NCI-H2107 (cell line): Measurements from ENCODE around the gene BSN.
"Not testable (repeated sequence)": the region's sequence is repeated elsewhere in the genome, so short reads cannot be mapped to it uniquely, and the experiment has no call there.

Source experiments
- DNase-seq: peaks from one replicate; lab custom pipeline; 2025; lab: John Stamatoyannopoulos, UW

The BSN gene

DNA sequence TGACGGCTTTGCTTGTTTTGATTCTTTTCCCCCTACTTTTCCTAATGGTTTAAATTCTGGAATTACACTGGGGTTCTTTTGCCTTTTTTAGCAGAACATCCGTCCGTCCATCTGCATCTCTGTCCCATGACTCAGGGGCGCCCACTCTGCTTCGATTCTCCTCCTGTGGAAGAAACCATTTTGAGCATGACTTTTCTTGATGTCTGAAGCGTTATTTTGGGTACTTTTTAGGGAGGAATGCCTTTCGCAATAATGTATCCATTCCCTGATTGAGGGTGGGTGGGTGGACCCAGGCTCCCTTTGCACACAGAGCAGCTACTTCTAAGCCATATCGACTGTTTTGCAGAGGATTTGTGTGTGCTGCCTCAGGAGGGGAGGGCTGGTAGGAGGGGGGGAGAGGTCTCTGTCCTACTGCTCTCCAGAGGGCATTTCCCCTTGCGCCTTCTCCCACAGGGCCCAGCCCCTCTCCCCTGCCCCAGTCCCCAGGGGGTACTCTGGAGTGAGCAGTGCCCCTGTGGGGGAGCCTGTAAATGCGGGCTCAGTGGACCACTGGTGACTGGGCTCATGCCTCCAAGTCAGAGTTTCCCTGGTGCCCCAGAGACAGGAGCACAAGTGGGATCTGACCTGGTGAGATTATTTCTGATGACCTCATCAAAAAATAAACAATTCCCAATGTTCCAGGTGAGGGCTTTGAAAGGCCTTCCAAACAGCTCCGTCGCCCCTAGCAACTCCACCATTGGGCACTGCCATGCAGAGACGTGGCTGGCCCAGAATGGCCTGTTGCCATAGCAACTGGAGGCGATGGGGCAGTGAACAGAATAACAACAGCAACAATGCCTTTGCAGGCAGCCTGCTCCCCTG, 19.5 kb upstream of the BSN start:
- no peak for DNase-seq

DNA sequence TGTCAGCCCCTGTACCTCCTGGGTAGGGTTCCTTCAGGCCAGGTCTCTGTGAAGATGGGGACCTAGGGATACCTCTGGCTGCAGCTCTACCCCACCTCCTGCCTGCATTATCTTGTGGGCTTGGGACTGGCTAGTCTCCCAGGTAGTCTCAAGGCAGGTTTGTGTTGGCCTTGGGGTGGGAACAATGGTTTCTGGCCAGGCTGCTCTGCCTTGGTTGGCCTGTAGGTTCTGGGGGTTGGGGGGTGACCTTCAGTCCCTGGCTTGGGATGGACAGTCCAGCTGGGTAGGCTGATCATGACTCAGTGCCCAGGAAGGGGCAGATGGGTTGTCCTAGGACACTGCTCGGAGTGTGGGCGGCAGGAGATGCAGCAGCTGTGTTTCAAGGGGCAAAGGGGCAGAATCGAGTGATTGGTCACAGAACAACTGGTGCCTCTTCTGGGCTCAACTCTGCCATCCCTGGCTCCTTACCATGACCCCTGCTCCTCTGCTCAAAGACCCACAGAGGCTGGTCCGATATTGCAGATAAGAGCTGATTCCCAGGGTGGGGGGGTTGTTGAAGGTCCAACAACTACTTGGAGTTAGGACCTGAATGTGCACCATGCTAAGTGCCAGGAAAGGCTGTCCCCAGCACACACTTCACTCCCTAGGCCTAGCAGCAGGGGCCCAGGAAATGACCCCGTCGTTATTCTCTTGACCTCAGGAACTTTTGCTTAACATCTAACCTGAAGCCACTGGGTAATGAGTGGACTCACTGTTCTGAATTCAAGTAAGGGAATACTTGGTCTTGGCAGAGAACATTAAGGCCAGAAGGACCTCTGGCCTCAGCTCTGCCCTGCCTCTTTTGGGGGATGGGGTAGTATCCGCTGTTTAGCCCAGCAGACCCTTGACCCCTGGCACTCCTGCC, 18.1 kb upstream of the BSN start:
- no peak for DNase-seq

DNA sequence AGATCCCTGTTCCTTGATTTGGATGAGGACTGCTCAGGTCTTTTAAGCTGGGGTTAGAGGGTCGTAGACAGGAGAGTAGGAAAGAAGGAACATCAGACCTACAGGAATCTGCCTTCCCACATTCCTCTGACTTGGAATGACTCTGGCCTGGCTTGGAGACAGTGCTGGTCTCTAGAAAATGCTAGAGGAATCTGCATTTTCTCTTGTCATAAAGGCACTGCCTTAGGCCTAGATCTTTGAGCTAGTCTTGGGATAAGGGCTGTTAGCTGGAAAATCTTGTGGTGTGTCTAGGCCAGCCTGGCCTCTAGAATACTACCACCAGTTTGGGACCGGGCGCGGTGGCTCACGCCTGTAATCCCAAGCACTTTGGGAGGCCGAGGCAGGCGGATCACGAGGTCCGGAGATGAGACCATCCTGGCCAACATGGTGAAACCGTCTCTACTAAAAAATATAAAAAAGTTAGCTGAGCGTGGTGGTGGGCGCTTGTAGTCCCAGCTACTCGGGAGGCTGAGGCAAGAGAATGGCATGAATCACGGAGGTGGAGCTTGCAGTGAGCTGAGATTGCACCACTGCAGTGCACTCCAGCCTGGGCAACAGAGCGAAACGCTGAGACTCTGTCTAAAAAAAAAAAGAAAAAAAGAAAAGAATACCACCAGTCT, 17.3 kb upstream of the BSN start:
- DNase-seq: no peak

DNA sequence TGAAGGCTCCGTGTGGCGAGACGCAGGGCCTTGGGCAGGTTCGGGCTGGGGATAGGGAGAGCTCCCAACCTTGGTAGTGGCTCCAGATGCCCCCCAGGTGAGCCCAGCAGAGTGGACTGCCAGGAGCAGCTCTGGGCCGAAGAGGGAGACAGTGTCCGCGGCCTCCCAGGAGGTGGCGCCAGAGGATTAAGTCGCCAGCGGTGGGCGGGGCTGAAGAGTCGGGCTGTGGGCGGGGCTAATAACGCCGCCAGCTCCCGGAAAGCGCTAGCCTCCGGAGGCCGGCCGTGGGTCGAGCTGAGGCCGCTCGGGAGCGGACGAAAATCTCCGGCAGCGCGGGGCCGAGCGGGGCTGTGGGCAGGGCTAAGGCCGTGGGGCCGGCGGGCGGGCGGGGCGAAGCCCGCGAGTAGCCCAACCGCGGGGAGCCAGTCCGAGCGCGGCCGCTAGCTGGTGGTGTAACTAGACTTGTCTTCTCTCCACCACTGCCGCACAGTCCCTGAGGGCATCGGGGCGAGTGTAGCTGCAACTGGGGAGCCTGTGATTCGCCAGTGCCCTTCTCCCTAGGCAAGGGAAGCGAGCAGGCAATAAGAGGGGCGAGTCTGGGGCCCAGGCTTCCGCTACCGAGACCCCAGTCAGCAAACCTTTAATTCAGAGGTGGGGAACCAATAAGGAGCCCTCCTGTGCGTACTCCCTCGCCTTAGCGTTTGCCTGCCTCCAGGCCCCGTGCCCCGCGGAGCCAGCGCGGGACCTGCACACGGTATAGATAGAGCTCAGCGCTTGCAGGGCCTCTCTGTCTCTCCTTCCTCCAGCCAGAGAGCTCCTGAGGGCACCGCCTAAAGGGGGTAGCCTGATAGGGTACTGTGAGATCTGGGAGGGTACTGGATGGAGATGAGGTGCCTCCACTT, 14.4 kb upstream of the BSN start:
- peak; percentile 88 for DNase-seq

DNA sequence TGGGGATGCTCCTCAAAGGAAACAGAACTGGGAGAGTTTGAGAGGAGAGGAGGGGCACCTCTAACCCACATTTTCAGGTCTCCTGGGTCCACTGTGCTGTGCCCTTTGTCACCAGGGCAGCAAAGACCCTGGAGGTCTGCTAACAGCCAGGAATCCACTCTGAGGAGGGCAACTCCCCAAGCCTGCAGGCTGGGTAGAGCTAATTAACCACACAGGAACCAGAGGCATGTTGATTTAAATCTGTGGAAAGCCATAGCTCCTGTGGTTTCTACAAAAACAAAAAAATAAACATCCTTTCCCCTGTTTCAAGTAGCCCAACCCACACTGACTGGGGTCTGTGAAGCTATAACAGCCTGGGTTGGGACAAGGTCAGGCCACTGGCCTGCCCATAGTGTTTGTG, 2.2 kb upstream of the BSN start:
- no peak for DNase-seq

DNA sequence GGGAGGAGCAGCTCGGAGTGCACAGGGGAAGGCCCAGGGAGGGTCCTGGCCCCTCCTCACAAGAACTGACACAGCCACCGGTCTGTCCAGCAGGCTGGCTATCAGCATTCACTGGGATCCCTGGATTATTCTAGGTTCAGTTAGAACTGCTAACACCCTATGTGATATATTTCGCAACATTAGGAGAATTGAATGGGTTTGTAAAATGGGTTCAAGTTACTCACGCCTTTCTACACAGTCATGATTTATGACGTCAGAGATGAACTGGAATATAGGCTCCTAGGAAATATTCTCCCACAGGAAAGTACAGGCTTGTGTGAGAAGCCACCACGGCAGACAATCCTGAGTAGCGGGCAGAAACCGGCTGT, 969 bp upstream of the BSN start:
- peak; percentile 4 for DNase-seq

DNA sequence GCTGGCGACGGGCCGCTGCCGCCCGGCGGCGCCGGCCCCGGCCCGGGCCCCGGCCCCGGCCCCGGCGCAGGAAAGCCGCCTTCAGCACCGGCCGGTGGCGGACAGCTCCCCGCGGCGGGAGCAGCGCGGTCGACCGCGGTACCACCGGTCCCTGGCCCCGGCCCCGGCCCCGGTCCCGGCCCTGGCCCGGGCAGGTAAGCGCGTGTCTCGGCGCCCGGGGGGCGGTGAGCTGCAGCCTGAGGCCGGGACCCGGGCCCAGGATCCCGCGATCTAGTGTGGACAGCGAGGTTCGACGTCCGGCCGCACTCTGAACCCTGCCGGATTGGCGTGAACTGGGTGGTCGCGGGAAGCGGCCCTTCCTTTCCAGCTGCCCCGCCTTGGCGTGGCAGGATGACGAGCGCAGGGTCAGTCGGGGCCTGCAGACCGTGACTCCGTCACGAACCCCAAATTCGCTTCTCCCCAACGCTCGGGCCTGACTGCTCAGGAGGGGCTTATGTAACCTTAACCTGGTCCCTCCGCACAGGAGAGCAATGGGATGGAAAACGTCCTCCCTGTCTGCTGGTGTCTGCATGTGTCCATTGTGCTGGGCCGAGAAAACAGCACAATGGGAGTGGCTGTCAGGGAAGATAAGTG, 472 bp downstream of the BSN start:
- no peak for DNase-seq

DNA sequence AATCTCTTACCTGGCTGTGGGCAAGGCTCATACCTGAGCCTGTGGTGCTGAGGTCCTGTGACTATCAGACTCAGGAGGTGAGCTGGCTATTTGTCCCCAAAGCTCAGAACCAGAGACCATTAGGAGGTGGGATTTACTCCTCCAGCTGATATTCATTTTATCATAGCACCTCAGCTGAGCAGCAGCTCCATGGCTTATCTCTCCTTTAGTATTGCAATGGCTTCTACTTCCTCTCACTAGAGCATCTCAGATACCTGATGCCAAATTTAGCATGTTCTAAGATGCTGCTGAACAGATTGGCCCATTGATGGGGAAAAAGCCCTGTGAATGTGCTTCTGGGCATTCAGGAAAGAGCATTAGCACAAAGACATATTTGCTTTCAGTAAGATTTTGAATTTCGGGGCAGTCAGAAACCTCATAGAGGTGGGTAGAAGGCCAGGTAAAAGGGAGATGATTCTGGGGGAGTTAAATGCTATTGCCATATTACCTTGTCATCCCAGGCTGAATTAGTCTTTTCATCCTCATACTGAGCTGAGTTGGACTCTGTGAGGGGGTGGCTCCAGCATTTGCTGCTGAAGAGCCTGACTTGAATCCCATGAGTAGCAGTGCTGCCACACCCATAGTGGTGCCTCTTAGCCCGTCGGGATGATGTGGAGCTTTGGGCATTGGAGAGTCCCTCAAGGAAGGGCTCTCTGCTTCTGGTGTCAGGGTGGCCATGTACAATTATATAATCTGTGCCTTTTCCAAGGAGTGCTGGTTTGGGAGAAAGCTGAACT, 2.4 kb downstream of the BSN start:
- no peak for DNase-seq

DNA sequence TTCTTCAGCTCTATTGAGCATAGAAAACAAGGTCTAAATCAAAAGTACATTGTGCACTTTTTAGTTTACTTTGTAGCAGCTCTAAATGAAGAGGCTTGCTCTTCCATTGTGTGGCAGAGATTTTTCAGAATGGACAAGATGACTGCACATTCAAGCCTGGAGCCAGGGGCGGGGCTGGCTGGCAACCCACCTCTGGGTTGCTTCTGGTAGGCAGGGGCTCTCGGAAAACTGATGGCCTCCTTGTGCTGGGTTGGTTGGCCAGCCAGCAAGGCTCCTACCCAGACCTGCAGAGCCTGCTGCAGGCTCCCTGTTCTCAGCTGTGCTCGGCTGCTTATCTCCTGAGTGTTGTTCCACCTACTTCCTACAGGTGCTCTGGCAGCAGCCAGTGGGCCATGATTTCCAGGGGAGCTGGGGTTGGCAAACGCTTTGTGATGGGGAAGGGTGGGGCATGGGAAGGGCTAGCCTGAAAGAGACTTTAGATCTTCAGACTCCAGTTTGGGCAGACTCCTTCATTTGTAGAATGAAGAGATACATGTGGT, 8.8 kb downstream of the BSN start:
- DNase-seq: no peak

DNA sequence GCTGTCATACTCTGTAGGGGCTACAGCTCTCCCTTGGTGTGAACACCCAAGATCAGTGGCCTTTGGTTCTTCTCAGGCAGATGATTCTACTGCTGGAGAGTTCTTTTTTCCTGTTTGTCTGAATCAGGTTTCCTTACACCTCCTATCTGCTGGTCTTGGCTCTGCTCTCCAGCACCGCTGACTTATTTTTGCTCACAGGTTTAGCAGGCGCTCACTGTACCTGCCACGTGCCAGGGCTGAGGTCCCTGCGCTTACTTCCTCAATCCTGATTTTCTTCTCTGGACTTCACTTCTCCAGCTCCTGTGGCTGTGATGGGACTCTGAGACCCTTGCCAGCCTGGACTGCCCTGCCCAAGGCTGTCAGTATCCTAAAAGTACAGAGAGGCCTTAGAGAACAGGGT, 9.5 kb downstream of the BSN start:
- DNase-seq: no peak

DNA sequence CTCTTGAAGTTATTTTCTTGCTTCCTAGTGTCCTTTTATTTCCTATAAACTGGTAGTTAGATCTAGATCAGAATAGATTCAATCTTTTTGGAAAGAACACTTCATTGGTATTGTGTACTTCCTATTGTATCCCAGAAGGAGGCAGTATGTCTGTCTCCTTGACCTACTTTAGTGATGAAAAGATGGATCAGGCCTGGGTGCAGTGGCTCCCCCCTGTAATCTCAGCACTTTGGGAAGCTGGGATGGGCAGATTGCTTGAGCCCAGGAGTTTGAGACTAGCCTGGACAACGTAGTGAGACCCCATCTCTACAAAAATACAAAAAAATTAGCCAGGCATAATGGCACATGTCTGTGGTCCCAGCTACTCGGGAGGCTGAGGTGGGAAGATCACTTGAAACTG, 12.0 kb downstream of the BSN start:
- no peak for DNase-seq

DNA sequence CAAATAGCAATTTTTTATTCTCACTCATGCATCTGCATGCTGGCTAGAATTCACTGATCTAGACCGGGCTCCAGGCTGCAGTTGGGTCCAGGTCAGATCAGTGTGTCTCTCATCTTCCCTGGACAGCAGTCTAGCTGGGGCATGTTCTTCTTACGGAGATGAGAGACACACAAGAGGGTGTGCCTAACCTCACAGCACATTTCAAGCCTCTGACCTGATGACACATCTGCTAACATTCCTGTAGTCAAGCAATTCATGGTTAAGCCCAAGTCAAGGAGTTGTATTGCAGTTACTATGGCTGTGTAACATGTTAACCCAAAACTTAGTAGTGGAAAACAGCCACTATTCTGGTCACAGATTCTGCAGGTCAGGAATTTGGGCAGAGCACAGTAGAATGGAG, 13.1 kb downstream of the BSN start:
- DNase-seq: no peak

DNA sequence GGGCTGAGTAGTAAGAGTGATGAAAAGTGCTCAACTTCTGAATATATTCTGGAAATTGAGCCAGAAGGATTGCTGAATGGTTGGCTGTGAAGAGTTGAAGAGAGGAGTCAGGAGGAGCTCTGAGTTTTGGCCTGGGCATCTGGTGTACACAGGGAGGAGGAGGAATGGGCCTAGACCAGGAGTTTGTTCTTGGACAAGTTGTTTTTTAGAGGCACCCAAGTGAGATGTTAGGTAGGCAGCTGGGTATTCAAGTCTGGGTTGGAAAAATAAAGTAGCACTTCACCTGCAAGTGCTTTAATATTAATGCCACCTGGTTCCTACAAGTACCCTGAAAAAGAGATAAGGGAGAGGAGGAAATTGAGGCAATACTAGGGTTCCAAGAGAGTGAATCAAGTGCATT, 14.7 kb downstream of the BSN start:
- no peak for DNase-seq

DNA sequence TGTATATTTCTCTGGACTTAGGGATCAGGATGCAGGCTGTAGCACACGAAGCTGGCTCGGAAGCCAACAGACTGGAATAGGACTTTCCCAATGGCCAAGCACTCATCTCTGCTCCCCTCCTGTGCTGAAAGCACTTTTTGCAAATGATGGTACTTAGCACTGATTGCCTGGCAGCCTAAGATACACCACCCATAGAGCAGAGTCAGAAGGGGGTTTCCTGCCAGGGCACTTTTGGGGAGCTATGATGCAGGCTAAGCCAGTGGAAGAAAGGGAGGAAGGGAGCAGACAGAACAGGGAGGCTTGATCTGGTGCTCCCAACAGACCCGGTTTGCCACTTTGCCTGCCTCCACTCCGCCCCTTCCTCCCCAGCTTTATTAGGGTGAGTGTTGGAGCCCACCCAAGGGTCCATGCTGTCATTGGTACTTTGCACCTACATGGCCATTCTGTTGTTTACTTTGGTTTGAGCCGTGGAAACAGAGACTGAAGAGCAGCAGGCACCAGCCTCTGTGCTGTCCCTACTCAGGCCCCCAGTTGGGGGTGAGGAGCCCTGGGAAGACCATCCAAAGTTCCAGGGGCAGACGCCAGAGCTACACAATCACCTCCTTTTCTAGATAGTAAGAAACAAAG, 15.9 kb downstream of the BSN start:
- DNase-seq: no peak

DNA sequence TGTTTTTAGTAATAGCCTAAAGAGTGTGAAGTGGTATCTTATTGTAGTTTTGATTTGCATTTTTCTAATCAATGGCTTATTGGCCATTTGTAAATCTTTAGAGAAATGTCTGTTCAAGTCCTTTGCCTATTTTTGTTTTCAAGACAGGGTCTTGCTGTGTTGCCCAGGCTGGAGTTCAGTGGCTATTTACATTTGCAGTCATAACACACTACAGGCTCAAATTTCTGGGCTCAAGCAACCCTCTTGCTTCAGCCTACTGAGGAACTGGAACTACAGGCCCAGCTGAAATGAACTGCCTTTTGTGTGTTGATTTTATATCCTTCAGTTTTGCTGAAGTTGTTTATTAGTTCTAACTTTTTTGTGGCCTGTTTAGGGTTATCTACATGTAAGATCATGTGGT, 27.9 kb downstream of the BSN start:
- no peak for DNase-seq

DNA sequence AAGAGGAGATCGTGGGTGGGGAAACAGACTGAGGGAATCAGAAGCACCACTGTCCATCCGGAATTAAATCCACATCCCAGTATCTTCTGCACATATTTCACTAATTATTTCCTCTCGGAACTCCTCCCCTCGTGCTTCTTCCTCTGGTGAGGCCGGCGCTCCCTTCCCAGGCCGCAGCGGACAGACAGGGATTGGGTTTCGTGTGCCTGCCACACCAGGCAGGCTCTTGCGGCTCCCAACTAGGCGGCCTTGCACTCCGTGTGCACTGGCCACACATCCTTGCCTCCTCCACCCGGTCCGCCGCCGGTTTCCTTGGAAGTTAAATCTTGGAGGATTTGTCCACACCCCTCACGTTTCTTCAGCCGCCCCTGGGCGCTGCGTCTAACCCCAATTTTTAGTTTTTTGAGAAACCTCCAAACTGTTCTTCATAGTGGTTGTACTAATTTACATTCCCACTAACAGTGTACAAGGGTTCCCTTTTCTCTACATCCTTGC, 31.0 kb downstream of the BSN start:
- not testable (repeated sequence) for DNase-seq

DNA sequence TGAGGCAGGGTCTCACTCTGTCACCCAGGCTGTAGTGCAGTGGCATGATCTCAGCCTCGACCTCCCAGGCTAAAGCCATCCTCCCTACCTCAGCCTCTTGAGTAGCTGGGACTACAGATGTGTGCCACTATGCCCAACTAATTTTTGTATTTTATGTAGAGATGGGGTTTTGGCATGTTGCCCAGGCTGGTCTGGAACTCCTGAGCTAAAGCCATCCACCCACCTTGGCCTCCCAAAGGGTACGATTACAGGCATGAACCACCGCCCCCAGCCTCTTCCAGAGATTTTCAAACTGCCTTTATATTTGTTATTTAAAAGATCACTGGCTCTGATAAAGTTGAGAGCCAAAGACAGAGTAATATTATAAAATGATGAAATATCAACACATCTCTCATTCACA, 37.3 kb downstream of the BSN start:
- DNase-seq: no peak

DNA sequence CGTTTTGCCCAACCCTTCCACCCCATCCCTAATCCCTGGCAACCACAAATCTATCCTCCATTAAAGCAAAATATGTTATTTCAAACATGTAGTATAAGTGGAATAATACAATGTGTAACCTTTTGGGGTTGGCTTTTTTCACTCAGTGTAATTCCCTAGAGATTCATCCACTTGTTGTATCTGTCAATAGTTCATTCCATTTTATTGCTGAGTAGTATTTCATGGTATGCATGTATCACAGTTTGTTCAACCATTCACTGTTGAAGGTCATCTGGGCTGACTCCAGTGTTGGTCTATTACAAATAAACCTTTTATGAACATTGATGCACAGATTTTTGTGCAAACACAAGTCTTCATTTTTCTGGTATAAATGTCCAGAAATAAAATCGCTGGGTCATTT, 38.8 kb downstream of the BSN start:
- DNase-seq: no peak

DNA sequence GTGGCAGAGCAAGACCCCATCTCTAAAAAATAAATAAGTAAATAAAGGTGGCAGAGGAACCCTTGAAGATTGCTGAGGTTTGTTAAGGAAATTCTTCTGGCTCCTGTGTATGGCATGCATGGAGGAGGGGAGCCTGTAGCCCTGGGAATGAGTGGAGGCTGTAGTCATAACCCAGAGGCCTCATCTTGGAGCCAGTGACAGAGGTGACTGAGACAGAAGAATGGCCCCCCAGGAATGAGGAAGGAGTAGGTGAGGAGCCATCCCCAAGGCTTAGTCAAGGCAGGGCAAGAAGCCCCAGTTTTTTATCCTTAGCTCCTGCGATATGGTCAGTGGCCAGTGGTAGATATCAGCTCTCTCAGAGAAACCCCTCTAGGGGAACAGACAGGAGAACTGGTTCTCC, 46.5 kb downstream of the BSN start:
- no peak for DNase-seq
